ENCODE results near the gene TEX101.

The TEX101 gene

DNA sequence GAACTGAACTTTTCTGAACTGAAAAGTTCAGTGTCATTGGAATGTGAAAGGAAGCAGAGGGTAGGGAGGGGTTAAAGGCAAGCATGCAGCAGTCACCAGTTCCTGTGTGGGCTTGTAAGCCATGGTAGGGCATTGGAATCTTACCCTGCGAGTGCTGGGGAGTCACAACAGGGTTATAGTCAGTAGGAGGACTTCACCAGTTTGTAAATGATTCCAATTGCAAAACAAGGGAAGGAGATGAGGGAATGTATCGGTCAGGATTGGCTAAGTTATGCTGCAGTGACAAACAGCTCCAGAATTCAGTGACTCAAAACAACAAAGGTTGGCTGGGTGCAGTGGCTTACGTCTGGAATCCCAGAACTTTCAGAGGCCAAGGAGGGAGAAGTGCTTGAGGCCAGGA lies 37.9 kb downstream of the TEX101 start:
- DNase-seq, result no peak

DNA sequence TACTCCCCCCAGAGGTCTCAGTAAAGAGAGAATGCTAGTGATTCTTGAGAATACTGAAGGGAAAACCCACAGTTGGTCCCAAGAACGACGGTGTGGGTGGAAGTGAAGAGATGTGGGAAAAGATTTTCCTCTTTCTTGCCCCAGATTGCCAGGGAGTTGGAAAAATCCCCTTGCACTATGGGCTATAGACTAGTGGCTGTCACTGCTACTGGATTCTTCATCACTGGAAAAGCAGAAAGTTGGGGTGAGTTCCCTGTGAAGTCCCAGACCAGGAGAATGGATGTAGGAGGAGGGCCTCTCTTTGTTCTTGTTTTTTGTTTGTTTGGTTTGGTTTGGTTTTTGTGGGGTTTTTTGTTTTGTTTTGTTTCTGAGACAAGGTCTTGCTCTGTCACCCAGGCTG lies 39.3 kb downstream of the TEX101 start:
- no peak for DNase-seq

DNA sequence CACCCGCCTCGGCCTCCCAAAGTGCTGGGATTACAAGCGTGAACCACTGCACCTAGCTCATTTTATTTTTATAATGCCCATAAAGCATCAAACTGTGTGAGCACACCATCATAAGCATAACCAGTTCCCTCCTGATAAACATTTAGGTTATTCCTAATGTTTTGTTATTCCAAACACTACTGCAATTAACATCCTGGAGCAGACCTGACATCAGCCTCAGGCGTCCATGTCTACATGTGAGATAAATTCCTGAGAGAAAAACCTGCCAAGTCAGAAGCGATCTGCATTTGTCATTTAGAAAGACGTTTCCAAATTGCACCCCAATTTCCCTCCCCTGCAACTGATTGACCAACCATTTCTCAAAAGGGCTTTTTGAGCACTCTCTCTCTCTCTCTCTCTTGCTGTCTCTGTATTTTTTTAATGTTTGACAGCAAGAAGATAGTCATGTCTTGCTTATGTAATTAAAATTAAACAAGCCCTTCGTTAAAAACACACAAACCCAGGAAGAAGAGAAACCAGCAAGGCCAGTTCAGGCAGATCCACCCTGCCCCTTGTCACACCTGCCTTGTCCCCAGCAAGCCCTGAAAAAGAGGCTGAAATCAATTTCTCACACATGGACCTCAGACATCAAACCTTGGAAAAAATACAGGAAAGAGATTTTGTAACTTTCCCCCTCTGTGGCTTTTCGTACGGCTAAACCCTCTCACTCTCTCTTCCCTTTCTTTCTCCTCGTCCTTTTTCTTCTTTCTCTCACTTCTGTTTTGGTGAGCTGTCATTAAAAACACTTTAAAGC lies 40.8 kb downstream of the TEX101 start:
- DNase-seq, result no peak

DNA sequence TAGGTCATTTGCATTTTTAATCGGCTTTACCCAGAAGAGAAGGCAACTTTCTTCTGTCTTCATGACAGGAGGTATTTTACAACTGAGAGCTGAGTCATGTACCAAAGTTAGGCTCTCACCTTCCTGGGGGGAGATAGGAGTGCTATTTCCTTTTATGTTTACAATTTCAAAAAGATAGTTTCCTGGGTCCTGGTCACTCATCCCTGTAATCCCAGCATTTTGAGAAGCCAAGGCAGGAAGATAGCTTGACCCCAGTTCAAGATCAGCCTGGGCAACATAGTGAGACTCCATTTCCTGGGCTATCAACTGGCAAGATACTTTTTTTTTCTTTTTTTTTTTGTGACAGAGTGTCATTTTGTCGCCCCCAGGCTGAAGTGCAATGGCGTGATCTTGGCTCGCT lies 43.1 kb downstream of the TEX101 start:
- DNase-seq, result no peak

DNA sequence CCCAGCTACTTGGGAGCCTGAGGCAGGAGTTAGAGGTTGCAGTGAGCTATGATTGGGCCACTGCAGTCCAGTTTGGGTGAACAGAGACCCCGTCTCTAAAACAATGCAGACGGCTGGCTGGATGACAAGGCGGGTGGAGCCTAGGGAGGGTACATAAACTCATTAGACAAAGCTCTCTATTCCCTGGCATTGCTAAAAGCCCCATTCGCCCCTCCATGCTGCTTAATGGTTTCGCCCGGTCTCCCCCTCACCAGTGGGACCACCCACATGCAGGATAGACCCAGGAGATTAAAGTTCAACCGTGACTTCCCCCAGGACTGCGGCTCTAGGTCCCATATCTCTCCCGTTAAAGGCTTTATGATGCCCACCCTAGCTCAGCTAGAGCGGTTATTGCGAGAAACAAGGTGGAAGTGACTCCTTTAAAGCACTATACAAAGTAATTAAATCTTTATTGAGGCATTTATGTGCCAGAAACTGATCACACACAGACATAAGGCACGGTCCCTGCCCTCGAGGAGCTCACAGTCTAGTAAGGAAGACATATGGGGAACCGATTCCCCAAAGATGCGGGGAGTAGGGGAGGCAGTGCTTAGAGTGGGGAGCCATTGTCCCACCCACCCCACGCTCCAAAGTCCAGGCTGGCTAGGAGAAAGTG lies 45.8 kb downstream of the TEX101 start:
- DNase-seq, result no peak

DNA sequence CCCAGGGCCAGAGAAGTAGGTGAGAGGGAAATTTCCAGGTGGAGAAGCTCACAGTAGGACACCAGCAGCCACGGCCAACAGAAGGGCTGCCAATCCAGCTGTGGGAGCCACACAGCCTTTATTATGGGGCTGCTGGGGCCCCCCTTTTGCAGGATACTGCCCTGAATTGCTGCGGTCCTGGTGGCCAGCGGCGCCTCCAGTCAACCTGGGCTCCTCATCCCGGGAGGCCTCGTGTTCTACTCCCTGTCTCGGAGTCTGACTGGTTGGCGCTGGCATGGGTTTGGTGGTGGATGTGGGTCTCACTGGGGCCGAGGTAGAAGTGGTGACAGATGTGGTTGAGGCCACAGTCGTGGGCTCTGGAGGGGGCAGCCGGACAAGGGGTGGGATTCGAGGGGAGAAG lies 46.6 kb downstream of the TEX101 start:
- DNase-seq, result no peak

DNA sequence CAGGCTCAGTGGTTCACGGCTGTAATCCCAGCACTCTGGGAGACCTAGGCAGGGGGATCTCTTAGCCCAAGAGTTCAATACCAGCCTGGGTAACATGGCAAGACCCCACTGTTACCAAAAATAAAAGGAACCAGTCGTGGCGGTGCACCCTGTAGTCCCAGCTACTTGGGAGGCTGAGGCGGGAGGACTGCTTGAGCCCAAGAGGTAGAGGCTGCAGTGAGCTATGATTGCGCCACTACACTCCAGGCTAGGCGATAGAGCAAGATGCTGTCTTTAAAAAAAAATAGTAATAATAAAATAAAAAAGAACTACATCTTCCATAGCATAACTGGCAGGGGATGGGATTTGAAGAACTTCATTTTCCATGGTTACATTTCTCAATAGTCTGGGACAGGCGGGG lies 47.7 kb downstream of the TEX101 start:
- no peak for DNase-seq

DNA sequence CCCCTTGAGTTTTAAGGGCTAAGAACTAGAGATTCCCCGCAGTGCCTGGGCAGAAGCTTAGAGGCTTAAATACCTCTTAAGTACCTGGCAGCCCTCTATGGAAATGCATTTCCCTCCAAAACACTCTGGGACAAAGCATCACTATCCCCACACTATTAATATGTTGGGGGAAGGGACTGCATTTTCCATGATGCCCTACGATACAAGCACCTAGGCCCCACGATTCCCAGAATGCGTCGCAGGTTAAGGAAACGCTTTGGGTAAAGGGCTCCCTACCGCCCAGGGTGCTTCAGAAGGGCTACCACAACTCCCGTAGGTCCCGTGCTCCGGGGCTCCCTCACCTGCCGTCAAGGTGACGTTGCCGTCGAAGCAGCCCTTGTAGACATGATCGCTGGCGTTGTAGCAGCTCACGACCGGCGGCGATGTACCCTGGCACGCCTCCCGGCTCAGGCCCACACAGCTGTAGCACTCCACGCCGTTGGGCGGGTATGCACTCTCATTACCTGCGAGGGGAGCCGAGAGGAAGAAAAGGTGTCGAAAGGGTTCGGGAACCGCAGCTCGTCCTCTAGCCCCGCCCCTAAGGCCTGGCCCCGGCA lies 48.2 kb downstream of the TEX101 start:
- no peak for DNase-seq

DNA sequence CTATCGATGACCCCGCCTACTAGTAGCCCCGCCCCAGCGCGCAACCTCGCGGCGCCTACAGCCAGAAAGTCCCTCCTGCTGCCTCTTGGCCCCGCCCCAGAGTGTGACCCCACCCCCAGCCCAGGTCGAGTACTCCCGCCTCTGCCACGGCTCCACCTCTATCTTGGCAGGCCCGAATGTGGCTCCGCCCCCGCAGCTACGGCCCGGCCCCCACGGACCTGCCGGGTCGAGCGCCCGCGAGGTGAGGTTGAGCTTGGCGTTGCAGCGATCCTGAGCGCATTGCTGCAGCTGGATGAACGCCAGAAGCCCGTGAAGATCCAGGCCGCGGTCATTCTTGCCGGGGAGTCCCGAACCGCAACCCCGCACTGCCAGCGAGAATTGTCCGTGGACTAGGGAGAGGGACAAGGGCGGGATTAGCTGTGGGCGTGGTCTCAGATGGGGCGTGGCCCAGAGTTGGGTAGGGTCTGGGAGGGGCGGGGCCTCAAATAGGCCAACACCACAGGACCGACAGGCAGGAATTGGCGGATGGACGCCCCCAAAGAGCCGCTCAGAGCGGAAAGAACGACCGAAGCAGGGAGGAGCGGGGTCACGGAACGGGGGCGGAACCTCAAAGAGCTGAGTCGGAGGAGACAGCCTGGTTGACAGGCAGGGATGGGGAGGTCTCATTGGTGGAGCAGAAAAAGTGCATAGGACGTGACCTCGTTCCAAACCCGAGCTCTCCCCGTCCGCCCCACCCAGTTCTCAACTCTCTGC lies 48.9 kb downstream of the TEX101 start:
- DNase-seq, result no peak

DNA sequence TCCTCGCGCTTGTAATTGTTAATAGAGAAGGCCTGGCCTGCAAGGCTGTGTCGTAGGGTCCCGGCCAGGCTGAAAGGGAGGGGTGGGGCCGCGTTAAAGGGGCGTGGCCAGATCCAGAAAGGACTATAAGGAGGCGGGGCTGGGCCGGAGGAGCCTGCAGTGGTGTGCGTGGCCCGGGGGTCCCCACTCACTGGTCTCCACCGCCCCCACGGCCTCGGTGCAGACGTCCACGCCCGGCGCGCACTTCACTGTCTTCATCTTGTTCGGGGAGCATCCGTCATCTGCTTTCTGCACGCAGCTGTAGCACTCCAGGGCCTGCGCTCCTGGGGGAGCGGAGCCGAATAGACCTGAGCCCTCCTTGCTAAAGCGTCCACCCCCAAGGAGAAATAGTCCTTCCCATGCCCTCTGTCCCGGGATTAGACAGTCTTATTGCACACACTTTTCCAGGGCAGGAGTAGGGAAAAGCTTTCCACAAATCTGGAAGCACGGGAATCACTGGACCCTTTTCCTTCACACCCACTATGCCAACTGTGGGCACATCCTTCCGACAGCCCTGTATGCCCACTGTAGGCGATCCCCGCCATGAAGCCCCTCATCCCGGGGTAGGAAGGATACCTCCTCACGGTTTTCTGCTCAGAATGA lies 49.6 kb downstream of the TEX101 start:
- DNase-seq, result no peak

DNA sequence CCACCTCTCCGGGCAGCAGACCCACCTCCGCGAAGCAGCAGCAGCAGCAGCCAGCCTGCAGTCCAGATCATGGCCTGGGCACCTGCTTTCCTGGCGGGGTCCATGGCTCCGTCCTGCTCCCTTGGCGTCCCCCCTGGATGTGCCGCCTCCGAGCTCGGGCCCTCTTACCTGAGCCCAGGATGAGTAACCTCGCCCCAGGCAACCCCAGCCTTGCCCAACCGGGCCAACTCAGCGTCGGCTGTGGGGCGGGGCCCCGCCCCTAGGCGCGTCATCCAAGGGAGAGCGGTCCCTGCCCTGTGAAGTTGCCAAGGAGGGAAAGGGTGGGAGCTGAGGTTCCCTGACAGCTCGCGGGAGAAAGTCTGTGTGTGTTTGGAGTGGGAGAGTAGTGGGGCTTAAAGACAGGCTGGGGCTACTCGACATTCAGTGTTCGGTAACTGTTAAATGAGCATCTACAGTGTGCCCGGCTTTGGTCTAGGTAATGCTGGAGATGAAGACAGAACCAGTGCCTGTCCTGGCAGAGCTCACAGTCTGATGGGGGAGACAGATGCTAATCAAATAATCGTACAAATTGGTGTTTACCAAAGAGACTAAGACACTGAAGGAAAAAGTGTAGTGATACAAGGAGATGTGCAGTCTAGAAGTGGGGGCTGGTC lies 50.9 kb downstream of the TEX101 start, which contains the start of gene LYPD3:
TSS of gene LYPD3 (minus strand) at position 141 of the 653 bp plus-strand sequence. CDS start at position 104, 37 bp downstream.
- DNase-seq, result no peak

DNA sequence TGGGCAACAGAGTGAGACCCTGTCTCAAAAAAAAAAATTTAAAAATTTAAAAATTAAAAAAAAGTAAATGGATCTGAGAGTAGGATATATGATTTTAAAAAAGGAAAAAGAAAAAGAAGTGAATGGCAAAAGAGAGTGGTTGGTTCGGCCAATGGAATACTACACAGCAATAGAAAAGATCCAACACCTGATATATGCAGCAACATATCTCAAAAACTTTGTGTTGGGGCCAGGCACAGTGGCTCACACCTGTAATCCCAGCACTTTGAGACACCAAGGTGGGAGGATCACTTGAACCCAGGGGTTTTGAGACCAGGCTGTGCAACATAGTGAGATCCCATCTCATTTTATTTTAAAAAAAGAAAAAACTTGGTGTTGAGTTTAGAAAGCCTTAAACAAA lies 52.1 kb downstream of the TEX101 start:
- DNase-seq, result no peak

DNA sequence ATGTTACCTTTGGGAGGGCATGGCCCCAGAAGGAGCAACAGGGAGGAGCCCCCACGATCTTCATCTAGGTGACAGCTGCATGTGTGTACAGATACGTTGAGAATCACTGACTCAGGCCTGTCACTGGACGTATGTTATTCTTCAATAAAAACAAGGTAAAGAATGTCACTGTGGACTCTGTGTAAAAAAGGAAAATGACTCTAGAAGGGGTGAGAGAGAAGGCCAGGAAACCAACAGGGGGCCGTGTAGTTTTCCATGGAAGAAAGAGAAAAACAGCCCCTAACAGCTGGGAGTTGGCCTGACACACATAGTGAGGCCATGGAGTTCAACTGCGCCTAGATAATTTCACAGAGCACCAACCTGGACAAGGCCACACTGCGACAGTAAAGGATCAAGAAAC lies 52.6 kb downstream of the TEX101 start:
- DNase-seq, result no peak

DNA sequence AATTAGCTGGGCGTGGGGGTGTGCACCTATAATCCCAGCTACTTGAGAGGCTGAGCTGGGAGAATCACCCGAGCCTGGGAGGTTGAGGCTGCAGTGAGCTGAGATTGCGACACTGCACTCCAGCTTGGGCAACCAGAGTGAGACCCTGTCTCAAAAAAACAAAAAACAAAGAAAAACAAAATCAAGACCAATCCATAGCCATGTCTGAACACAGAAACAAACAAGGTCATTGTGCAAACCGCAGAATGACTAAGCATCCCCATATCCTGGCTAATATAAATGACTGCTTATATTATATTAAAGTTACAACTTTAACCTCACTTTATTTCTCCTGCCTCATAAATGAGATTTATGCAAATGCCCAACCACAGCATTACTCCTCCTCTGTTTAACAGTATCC lies 53.0 kb downstream of the TEX101 start:
- DNase-seq, result no peak
